H9 (cell line): ENCODE results near the gene MACROH2A1. TPM values are rescaled to one million over a fixed set of nuclear protein-coding genes. Genes with fewer than 3 reads are reported as not detected.

Source experiments
- DNase-seq: peaks from one replicate; pipeline ENCODE4 v3.0.0-alpha.2; 2017
- H2AFZ ChIP-seq: one replicate; pipeline ENCODE4 v1.6.1; 2013; ENCODE audit warnings: mild to moderate bottlenecking, low read length, control low read depth, moderate library complexity
- H2AK5ac ChIP-seq: 2 replicates; pipeline ENCODE4 v1.6.1; 2013; ENCODE audit warnings: low read length, control low read depth, mixed read lengths; ENCODE audit not compliant: insufficient read length
- H2BK120ac ChIP-seq: one replicate; pipeline ENCODE4 v1.6.1; 2013; ENCODE audit warnings: low read depth, mild to moderate bottlenecking, low read length, control low read depth, inconsistent platforms; ENCODE audit not compliant: poor library complexity, severe bottlenecking
- H2BK12ac ChIP-seq: 2 replicates; pipeline ENCODE4 v1.6.1; 2013; ENCODE audit warnings: low read length, control low read depth, mixed read lengths, low read depth; ENCODE audit not compliant: insufficient read length
- H2BK15ac ChIP-seq: 2 replicates; pipeline ENCODE4 v1.6.1; 2013; ENCODE audit warnings: low read depth, low read length, control low read depth
- H2BK20ac ChIP-seq: one replicate; pipeline ENCODE4 v1.6.1; 2013; ENCODE audit warnings: low read depth, mild to moderate bottlenecking, low read length, control low read depth, inconsistent platforms; ENCODE audit not compliant: poor library complexity, severe bottlenecking
- H2BK5ac ChIP-seq: 2 replicates; pipeline ENCODE4 v1.6.1; 2013; ENCODE audit warnings: low read length, control low read depth, mixed read lengths; ENCODE audit not compliant: insufficient read length
- H3K14ac ChIP-seq: 2 replicates; pipeline ENCODE4 v1.6.1; 2013; ENCODE audit warnings: low read length, control low read depth; ENCODE audit not compliant: insufficient read depth
- H3K18ac ChIP-seq: 2 replicates; pipeline ENCODE4 v1.6.1; 2013; ENCODE audit warnings: low read depth, mild to moderate bottlenecking, mixed read lengths, low read length, control low read depth; ENCODE audit not compliant: insufficient read length
- H3K23ac ChIP-seq: 2 replicates; pipeline ENCODE4 v1.6.1; 2013; ENCODE audit warnings: low read length, control low read depth, mixed read lengths, low read depth; ENCODE audit not compliant: insufficient read length
- H3K23me2 ChIP-seq: 2 replicates; pipeline ENCODE4 v1.6.1; 2013; ENCODE audit warnings: low read depth, mild to moderate bottlenecking, mixed read lengths, low read length, control low read depth; ENCODE audit not compliant: insufficient read length, poor library complexity, severe bottlenecking
- H3K27ac ChIP-seq: 2 replicates; pipeline ENCODE4 v1.5.1; 2013; ENCODE audit warnings: low read length, control low read depth, mixed read lengths, low read depth; ENCODE audit not compliant: insufficient read length
- H3K27me3 ChIP-seq: 2 replicates; pipeline ENCODE4 v1.6.1; 2013; ENCODE audit warnings: low read length, control low read depth, inconsistent platforms; ENCODE audit not compliant: insufficient read depth
- H3K4ac ChIP-seq: 2 replicates; pipeline ENCODE4 v1.6.1; 2013; ENCODE audit warnings: low read depth, mild to moderate bottlenecking, control low read depth, inconsistent platforms, low read length, moderate library complexity
- H3K4me1 ChIP-seq: 2 replicates; pipeline ENCODE4 v1.6.1; 2013; ENCODE audit warnings: low read length, control low read depth, inconsistent platforms; ENCODE audit not compliant: insufficient read depth
- H3K4me2 ChIP-seq: 2 replicates; pipeline ENCODE4 v1.6.1; 2013; ENCODE audit warnings: low read length, control low read depth, mixed read lengths; ENCODE audit not compliant: insufficient read length, insufficient read depth
- H3K56ac ChIP-seq: 2 replicates; pipeline ENCODE4 v1.6.1; 2013; ENCODE audit warnings: low read depth, mild to moderate bottlenecking, mixed read lengths, low read length, control low read depth; ENCODE audit not compliant: insufficient read length
- H3K79me1 ChIP-seq: 2 replicates; pipeline ENCODE4 v1.6.1; 2013; ENCODE audit warnings: low read depth, mild to moderate bottlenecking, moderate library complexity, low read length, control low read depth, inconsistent platforms; ENCODE audit not compliant: insufficient read depth, poor library complexity, severe bottlenecking
- H3K79me2 ChIP-seq: 2 replicates; pipeline ENCODE4 v1.6.1; 2013; ENCODE audit warnings: low read length, control low read depth, inconsistent platforms; ENCODE audit not compliant: insufficient read depth
- H3K9ac ChIP-seq: 2 replicates; pipeline ENCODE4 v1.6.1; 2013; ENCODE audit warnings: low read length, control low read depth, mixed read lengths; ENCODE audit not compliant: insufficient read length; ENCODE audit errors: extremely low read depth
- H3K9me3 ChIP-seq: one replicate; pipeline ENCODE4 v1.6.1; 2013; ENCODE audit warnings: low read depth, low read length, inconsistent platforms; ENCODE audit not compliant: control insufficient read depth
- H3T11ph ChIP-seq: one replicate; pipeline ENCODE4 v1.6.1; 2013; ENCODE audit warnings: mild to moderate bottlenecking, low read length, control low read depth, inconsistent platforms
- H4K20me1 ChIP-seq: one replicate; pipeline ENCODE4 v1.6.1; 2013; ENCODE audit not compliant: control insufficient read depth, insufficient read length, insufficient read depth
- H4K5ac ChIP-seq: 2 replicates; pipeline ENCODE4 v1.6.1; 2013; ENCODE audit warnings: low read depth, mild to moderate bottlenecking, mixed read lengths, low read length, control low read depth; ENCODE audit not compliant: insufficient read length
- H4K8ac ChIP-seq: replicated peaks from 2 replicates; pipeline ENCODE4 v1.6.1; 2013; ENCODE audit warnings: low read length, control low read depth, mixed read lengths, low read depth; ENCODE audit not compliant: insufficient read length
- H4K91ac ChIP-seq: 2 replicates; pipeline ENCODE4 v1.6.1; 2013; ENCODE audit warnings: low read depth, mild to moderate bottlenecking, moderate library complexity, mixed read lengths, low read length, control low read depth; ENCODE audit not compliant: insufficient read length
- H3K27ac Mint-ChIP-seq, 3 experiments: 2 replicates in 2 of 3; 3 replicates in 1 of 3; pipeline ENCODE4 v1.8.0; 2020 to 2021; ENCODE audit warnings: mixed read lengths in 3 of 3, mild to moderate bottlenecking in 1 of 3, moderate library complexity in 1 of 3
- H3K27me3 Mint-ChIP-seq: 2 replicates; pipeline ENCODE4 v1.8.0; 2021; ENCODE audit warnings: low read depth, mild to moderate bottlenecking, moderate library complexity, mixed read lengths
- H3K36me3 Mint-ChIP-seq, 3 experiments: 2 replicates in 2 of 3; 3 replicates in 1 of 3; pipeline ENCODE4 v1.8.0; 2020 to 2021; ENCODE audit warnings: low read depth in 3 of 3, mixed read lengths in 3 of 3; ENCODE audit not compliant: insufficient read depth in 1 of 3
- H3K4me1 Mint-ChIP-seq, 2 experiments: 2 replicates each; pipeline ENCODE4 v1.8.0; 2020; ENCODE audit warnings: mixed read lengths in 2 of 2
- H3K4me3 Mint-ChIP-seq, 2 experiments: 2 replicates in 1 of 2; 3 replicates in 1 of 2; pipeline ENCODE4 v1.8.0; 2020 to 2021; ENCODE audit warnings: mild to moderate bottlenecking in 2 of 2, mixed read lengths in 2 of 2, moderate library complexity in 1 of 2
- H3K9me3 Mint-ChIP-seq, 2 experiments: 2 replicates in 1 of 2; 3 replicates in 1 of 2; pipeline ENCODE4 v1.8.0; 2020; ENCODE audit warnings: mild to moderate bottlenecking in 2 of 2, mixed read lengths in 2 of 2, moderate library complexity in 1 of 2
- WGBS: extraction: QIAGEN DNeasy Blood & Tissue Kit; methylation state at CpG from one replicate; pipeline ENCODE4 v1.1.7; 2013; ENCODE audit warnings: missing lambda C conversion rate, low lambda C conversion rate, mixed read lengths; ENCODE audit not compliant: insufficient read length; ENCODE audit errors: extremely low coverage; 5-methylcytosine and 5-hydroxymethylcytosine counted together
- total RNA-seq: library from RNA; stranded (reverse); gene quantifications from 2 replicates; pipeline ENCODE4 v1.2.1, GENCODE V29; 2021
- TF ChIP-seq, protein P1 (sequence below): fragments of 200-600 bp; sonication (generic); conservative IDR thresholded peaks from 3 replicates; pipeline ENCODE4 v1.8.0; 2021; ENCODE audit warnings: antibody characterized with exemption, mild to moderate bottlenecking

The MACROH2A1 gene
- total RNA-seq, 1 experiment from 2014 or later, result 111 TPM

DNA sequence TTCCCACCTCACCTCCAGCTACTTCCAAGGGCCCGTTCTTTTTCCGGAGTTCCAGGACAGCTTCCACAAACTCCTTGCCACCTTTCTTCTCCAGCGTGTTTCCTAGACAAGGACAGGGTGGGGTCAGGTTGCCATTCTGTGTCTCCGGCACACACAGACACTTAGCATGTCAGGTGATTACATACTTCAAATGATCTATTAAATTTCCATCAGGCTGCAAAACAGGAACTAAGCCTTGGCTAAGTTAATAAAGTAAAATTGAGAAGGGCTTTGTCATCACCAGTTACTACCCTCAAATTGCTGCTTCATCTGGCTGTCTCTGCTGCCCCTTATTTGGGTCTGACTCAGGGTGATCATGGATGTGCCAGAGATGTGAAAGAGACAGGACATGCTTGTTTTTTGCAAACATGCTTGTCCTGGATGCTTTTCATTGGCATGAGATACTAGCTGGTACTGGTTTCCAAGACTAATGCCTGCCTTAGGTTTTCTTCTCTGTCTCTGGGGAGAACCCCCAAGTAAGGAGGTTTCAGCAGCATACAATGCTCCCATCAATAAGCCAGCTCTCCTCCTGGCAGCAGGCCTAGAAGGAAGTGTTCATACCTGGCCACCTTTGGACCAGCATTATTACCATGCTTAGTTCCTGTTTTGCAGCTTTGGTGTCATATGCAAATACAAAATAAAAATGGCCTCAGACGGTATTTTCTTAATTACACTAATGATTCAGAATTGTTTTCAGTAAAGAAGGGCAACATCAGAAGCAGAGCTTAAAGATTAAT lies 52.9 kb downstream of the MACROH2A1 start:
- Mint-ChIP-seq H3K9me3 (no peaks in the 10 kb centered on the region), H3K27me3 (no peaks in the 10 kb centered on the region), H3K4me3 (no peak overlapping the region), H3K4me1 (no peaks in the 10 kb centered on the region), H3K27ac (no peak overlapping the region), H3K36me3 (peaks cover 15 to 52% (median 20%) of the 10 kb centered on the region in 3 experiments)
- Histone ChIP-seq H3K23me2 (no peaks in the 10 kb centered on the region), H4K5ac (no peak overlapping the region), H3K27me3 (no peaks in the 10 kb centered on the region), H3K4ac (no peak overlapping the region), H2BK15ac (no peak overlapping the region), H3K23ac (no peak overlapping the region), H2AFZ (no peak overlapping the region), H3K9me3 (no peaks in the 10 kb centered on the region), H2AK5ac (no peak overlapping the region), H2BK12ac (no peak overlapping the region), H3K79me2 (no peaks in the 10 kb centered on the region), H3T11ph (no peak overlapping the region), H4K20me1 (no peaks in the 10 kb centered on the region), H3K27ac (no peak overlapping the region), H2BK120ac (no peak overlapping the region), H3K9ac (no peak overlapping the region), H3K4me2 (no peak overlapping the region), H2BK5ac (no peak overlapping the region), H3K14ac (no peak overlapping the region), H3K18ac (no peak overlapping the region), H3K56ac (no peak overlapping the region), H4K8ac (no peak overlapping the region), H2BK20ac (no peak overlapping the region), H4K91ac (no peak overlapping the region), H3K79me1 (no peaks in the 10 kb centered on the region), H3K4me1 (no peaks in the 10 kb centered on the region)
- DNase-seq, result no peak
- TF ChIP-seq, protein P1, sequence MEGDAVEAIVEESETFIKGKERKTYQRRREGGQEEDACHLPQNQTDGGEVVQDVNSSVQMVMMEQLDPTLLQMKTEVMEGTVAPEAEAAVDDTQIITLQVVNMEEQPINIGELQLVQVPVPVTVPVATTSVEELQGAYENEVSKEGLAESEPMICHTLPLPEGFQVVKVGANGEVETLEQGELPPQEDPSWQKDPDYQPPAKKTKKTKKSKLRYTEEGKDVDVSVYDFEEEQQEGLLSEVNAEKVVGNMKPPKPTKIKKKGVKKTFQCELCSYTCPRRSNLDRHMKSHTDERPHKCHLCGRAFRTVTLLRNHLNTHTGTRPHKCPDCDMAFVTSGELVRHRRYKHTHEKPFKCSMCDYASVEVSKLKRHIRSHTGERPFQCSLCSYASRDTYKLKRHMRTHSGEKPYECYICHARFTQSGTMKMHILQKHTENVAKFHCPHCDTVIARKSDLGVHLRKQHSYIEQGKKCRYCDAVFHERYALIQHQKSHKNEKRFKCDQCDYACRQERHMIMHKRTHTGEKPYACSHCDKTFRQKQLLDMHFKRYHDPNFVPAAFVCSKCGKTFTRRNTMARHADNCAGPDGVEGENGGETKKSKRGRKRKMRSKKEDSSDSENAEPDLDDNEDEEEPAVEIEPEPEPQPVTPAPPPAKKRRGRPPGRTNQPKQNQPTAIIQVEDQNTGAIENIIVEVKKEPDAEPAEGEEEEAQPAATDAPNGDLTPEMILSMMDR, result no peak
- no CpG with 5 or more reads among the region's 5 CpGs for WGBS
